Measurements from ENCODE around the gene XPO5. TPM values are rescaled to one million over a fixed set of nuclear protein-coding genes. Genes with fewer than 3 reads are reported as not detected.

Gene XPO5
- total and polyA plus RNA-seq, 9 of the 15 experiments (the other 6 are each of a cell fraction or from before 2014, with no cell fraction given) = 36.0 to 170 (median 99.1) TPM

DNA sequence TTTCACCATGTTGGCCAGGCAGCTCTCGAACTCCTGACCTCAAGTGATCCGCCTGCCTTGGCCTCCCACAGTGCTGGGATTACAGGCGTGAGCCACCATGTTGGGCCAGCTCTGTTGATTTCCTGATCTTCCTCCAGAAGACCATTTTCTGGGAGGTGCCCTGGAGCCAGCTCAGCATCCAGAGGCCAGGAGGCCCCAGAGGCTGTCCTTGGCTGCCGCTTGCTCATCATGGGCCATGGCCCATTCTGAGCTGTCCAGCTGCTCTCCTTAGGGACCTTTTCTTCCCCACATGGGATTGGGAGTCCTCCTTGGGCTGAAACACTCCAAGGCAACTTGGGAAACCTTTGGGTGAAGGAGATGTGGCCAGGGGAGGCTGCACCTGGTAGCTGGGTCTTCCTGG, 81.1 kb downstream of the XPO5 start:
- no peaks in the 10 kb centered on the region for H3K27me3 ChIP-seq (ENCODE audit: control insufficient read depth in 2 of 2, insufficient read depth in 2 of 2, low read length in 2 of 2)
- BruUV-seq (replicated peaks) = no TSS peak
- DNase-seq (ENCODE audit: extremely low read depth in 1 of 4, low spot score in 3 of 4) (no peak), FAIRE-seq (no peak), ATAC-seq (no peak)
- H3K9me1 ChIP-seq (ENCODE audit: control insufficient read depth, insufficient read depth, low read length) = peaks cover 3% of the 10 kb centered on the region
- in situ Hi-C loops (cut with MboI) = loop anchor here (5.0 kb wide), 1 partner anchor 232 kb away; no protein-coding TSS in a partner anchor
- no peak overlapping the region for H3K4me3 ChIP-seq
- H3K9ac ChIP-seq (ENCODE audit: insufficient read depth in 1 of 2, low read depth in 2 of 2, low read length in 2 of 2) = peak overlapping the region in 1 of 2 experiments; percentile 61; a peak in 2 of 4 replicates
- H2AFZ ChIP-seq (ENCODE audit: low read depth, low read length) = no peak overlapping the region
- H3K4me1 ChIP-seq (replicated peaks in 1 of 2; ENCODE audit: control insufficient read depth in 2 of 2, insufficient read depth in 2 of 2, low read length in 2 of 2) = peaks cover 16 to 28% of the 10 kb centered on the region in 2 experiments
- TF ChIP-seq MECOM (CRISPR knock-in tag; IDR thresholded peaks at IDR 0.05) (0 out of 2 replicates have a peak, but pooled peaks have one; percentile 13), GTF2A2 (tag; IDR thresholded peaks at IDR 0.05) (no peak)
- peaks cover 23% of the 10 kb centered on the region; the same call in 2 of the 3 replicates for H3K36me3 ChIP-seq (ENCODE audit: control insufficient read depth, insufficient read depth, low read length)
- H3K9me3 ChIP-seq (replicated peaks; ENCODE audit: control insufficient read depth, insufficient read depth, low read depth, low read length) = no peaks in the 10 kb centered on the region
- H3K79me2 ChIP-seq (ENCODE audit: control insufficient read depth, insufficient read depth, low read length) = 0 out of 3 replicates have a peak, but pooled peaks cover 3% of the 10 kb centered on the region
- 64% methylated on average over 4 of the region's 4 CpGs for WGBS (ENCODE audit: insufficient coverage, low coverage, missing lambda C conversion rate)
- ChIA-PET POLR2A (interaction anchor here (0.7 to 8.5 kb wide), 8 partner anchors 8 to 312 kb away, joined by 3 to 54 read pairs (median 4); partner anchors contain the start of genes CUL9 and LRRC73), CTCF (ENCODE audit: low intra/inter-chr PET ratio) (no interaction called here)
- intact Hi-C loops (cut with micrococcal nuclease) = no loop called here
- no peak overlapping the region for H3K27ac ChIP-seq (ENCODE audit: extremely low read depth, low read depth, low read length)
- H4K20me1 ChIP-seq (replicated peaks; ENCODE audit: control insufficient read depth, insufficient read depth, low read length) = peaks cover 22% of the 10 kb centered on the region
- H3K4me2 ChIP-seq (ENCODE audit: insufficient read depth, low read length) = no peak overlapping the region

- peak; percentile 49 to 63 (median 56) for DNase-seq (ENCODE audit: extremely low read depth in 1 of 4, low spot score in 3 of 4)
- no peak overlapping the region for H3K4me3 ChIP-seq
- ChIA-PET CTCF (ENCODE audit: low intra/inter-chr PET ratio) (no interaction called here), POLR2A (interaction anchor here (0.7 to 8.5 kb wide), 9 partner anchors 9 to 312 kb away, joined by 3 to 54 read pairs (median 4); partner anchors contain the start of genes CUL9 and LRRC73)
- no peaks in the 10 kb centered on the region for H3K27me3 ChIP-seq (ENCODE audit: control insufficient read depth in 2 of 2, insufficient read depth in 2 of 2, low read length in 2 of 2)
- peak overlapping the region; percentile 35; the same call in 1 of the 2 replicates for H3K4me2 ChIP-seq (ENCODE audit: insufficient read depth, low read length)
- 0 out of 3 replicates have a peak, but pooled peaks cover 3% of the 10 kb centered on the region for H3K79me2 ChIP-seq (ENCODE audit: control insufficient read depth, insufficient read depth, low read length)
- BruUV-seq (replicated peaks) = no TSS peak
- FAIRE-seq = peak; percentile 79
- H4K20me1 ChIP-seq (replicated peaks; ENCODE audit: control insufficient read depth, insufficient read depth, low read length) = peaks cover 24% of the 10 kb centered on the region
- 12% methylated on average over 3 of the region's 6 CpGs for WGBS (ENCODE audit: insufficient coverage, low coverage, missing lambda C conversion rate)
- H3K9me3 ChIP-seq (replicated peaks; ENCODE audit: control insufficient read depth, insufficient read depth, low read depth, low read length) = no peaks in the 10 kb centered on the region
- ATAC-seq = peak; percentile 57
- no peak overlapping the region for H3K27ac ChIP-seq (ENCODE audit: extremely low read depth, low read depth, low read length)
- no peak overlapping the region for H2AFZ ChIP-seq (ENCODE audit: low read depth, low read length)
- H3K36me3 ChIP-seq (ENCODE audit: control insufficient read depth, insufficient read depth, low read length) = peaks cover 19% of the 10 kb centered on the region; the same call in 2 of the 3 replicates
- peaks cover 3% of the 10 kb centered on the region for H3K9me1 ChIP-seq (ENCODE audit: control insufficient read depth, insufficient read depth, low read length)
- in situ Hi-C loops (cut with MboI) = loop anchor here (5.0 kb wide), 1 partner anchor 232 kb away; no protein-coding TSS in a partner anchor
- H3K9ac ChIP-seq (ENCODE audit: insufficient read depth in 1 of 2, low read depth in 2 of 2, low read length in 2 of 2) = peak overlapping the region in 1 of 2 experiments; percentile 61; a peak in 1 of 4 replicates
- intact Hi-C loops (cut with micrococcal nuclease) = no loop called here
- H3K4me1 ChIP-seq (replicated peaks in 1 of 2; ENCODE audit: control insufficient read depth in 2 of 2, insufficient read depth in 2 of 2, low read length in 2 of 2) = peaks cover 16 to 31% of the 10 kb centered on the region in 2 experiments
- peak; percentile 28; the same call in 1 of the 2 replicates for TF ChIP-seq CBFA2T3 (IDR thresholded peaks at IDR 0.05)
- TF ChIP-seq PTRF (tag; IDR thresholded peaks at IDR 0.05) = no peak
- TF ChIP-seq JUND (IDR thresholded peaks at IDR 0.05; ENCODE audit: borderline replicate concordance, low read depth, low read length) = peak; percentile 60
- no peak; the same call in 2 of the 3 replicates for TF ChIP-seq JUND (tag; IDR thresholded peaks at IDR 0.05; ENCODE audit: borderline replicate concordance, low read depth, low read length)
- peak; percentile 70 for TF ChIP-seq NFE2 (IDR thresholded peaks at IDR 0.05; ENCODE audit: low read depth)
- TF ChIP-seq ZNF316 (IDR thresholded peaks at IDR 0.05) = peak; percentile 29
- peak; percentile 49; the same call in 1 of the 2 replicates for TF ChIP-seq SMARCA4 (IDR thresholded peaks at IDR 0.05)
- TF ChIP-seq SPI1 (IDR thresholded peaks at IDR 0.05; ENCODE audit: borderline replicate concordance, low read depth, low read length) = 0 out of 2 replicates have a peak, but pooled peaks have one; percentile 13
- TF ChIP-seq MAFF (IDR thresholded peaks at IDR 0.05; ENCODE audit: low read length) = peak; percentile 23; the same call in 1 of the 2 replicates
- peak; percentile 52; the same call in 1 of the 2 replicates for TF ChIP-seq SMARCE1 (IDR thresholded peaks at IDR 0.05)
- peak; percentile 77 for TF ChIP-seq DPF2 (IDR thresholded peaks at IDR 0.05)
- TF ChIP-seq TRIM24 (IDR thresholded peaks at IDR 0.05) = no peak
- TF ChIP-seq ZMIZ1 (IDR thresholded peaks at IDR 0.05; ENCODE audit: low read depth in 2 of 2, low read length in 2 of 2) = no peak
Measured at GRCh38 chr6:43494321-43494720, 81.5 kb downstream of the XPO5 start.
